H9 (cell line): Measurements from ENCODE around the gene C17orf50. TPM values are rescaled to one million over a fixed set of nuclear protein-coding genes. Genes with fewer than 3 reads are reported as not detected.

Experiments used
- DNase-seq: peaks from one replicate; pipeline ENCODE4 v3.0.0-alpha.2; 2017
- H2AFZ ChIP-seq: one replicate; pipeline ENCODE4 v1.6.1; 2013; ENCODE audit warnings: mild to moderate bottlenecking, low read length, control low read depth, moderate library complexity
- H2AK5ac ChIP-seq: 2 replicates; pipeline ENCODE4 v1.6.1; 2013; ENCODE audit warnings: low read length, control low read depth, mixed read lengths; ENCODE audit not compliant: insufficient read length
- H2BK120ac ChIP-seq: one replicate; pipeline ENCODE4 v1.6.1; 2013; ENCODE audit warnings: low read depth, mild to moderate bottlenecking, low read length, control low read depth, inconsistent platforms; ENCODE audit not compliant: poor library complexity, severe bottlenecking
- H2BK12ac ChIP-seq: 2 replicates; pipeline ENCODE4 v1.6.1; 2013; ENCODE audit warnings: low read length, control low read depth, mixed read lengths, low read depth; ENCODE audit not compliant: insufficient read length
- H2BK15ac ChIP-seq: 2 replicates; pipeline ENCODE4 v1.6.1; 2013; ENCODE audit warnings: low read depth, low read length, control low read depth
- H2BK20ac ChIP-seq: one replicate; pipeline ENCODE4 v1.6.1; 2013; ENCODE audit warnings: low read depth, mild to moderate bottlenecking, low read length, control low read depth, inconsistent platforms; ENCODE audit not compliant: poor library complexity, severe bottlenecking
- H2BK5ac ChIP-seq: 2 replicates; pipeline ENCODE4 v1.6.1; 2013; ENCODE audit warnings: low read length, control low read depth, mixed read lengths; ENCODE audit not compliant: insufficient read length
- H3K14ac ChIP-seq: 2 replicates; pipeline ENCODE4 v1.6.1; 2013; ENCODE audit warnings: low read length, control low read depth; ENCODE audit not compliant: insufficient read depth
- H3K18ac ChIP-seq: 2 replicates; pipeline ENCODE4 v1.6.1; 2013; ENCODE audit warnings: low read depth, mild to moderate bottlenecking, mixed read lengths, low read length, control low read depth; ENCODE audit not compliant: insufficient read length
- H3K23ac ChIP-seq: 2 replicates; pipeline ENCODE4 v1.6.1; 2013; ENCODE audit warnings: low read length, control low read depth, mixed read lengths, low read depth; ENCODE audit not compliant: insufficient read length
- H3K23me2 ChIP-seq: 2 replicates; pipeline ENCODE4 v1.6.1; 2013; ENCODE audit warnings: low read depth, mild to moderate bottlenecking, mixed read lengths, low read length, control low read depth; ENCODE audit not compliant: insufficient read length, poor library complexity, severe bottlenecking
- H3K27ac ChIP-seq: 2 replicates; pipeline ENCODE4 v1.5.1; 2013; ENCODE audit warnings: low read length, control low read depth, mixed read lengths, low read depth; ENCODE audit not compliant: insufficient read length
- H3K27me3 ChIP-seq: 2 replicates; pipeline ENCODE4 v1.6.1; 2013; ENCODE audit warnings: low read length, control low read depth, inconsistent platforms; ENCODE audit not compliant: insufficient read depth
- H3K4ac ChIP-seq: 2 replicates; pipeline ENCODE4 v1.6.1; 2013; ENCODE audit warnings: low read depth, mild to moderate bottlenecking, control low read depth, inconsistent platforms, low read length, moderate library complexity
- H3K4me1 ChIP-seq: 2 replicates; pipeline ENCODE4 v1.6.1; 2013; ENCODE audit warnings: low read length, control low read depth, inconsistent platforms; ENCODE audit not compliant: insufficient read depth
- H3K4me2 ChIP-seq: 2 replicates; pipeline ENCODE4 v1.6.1; 2013; ENCODE audit warnings: low read length, control low read depth, mixed read lengths; ENCODE audit not compliant: insufficient read length, insufficient read depth
- H3K56ac ChIP-seq: 2 replicates; pipeline ENCODE4 v1.6.1; 2013; ENCODE audit warnings: low read depth, mild to moderate bottlenecking, mixed read lengths, low read length, control low read depth; ENCODE audit not compliant: insufficient read length
- H3K79me1 ChIP-seq: 2 replicates; pipeline ENCODE4 v1.6.1; 2013; ENCODE audit warnings: low read depth, mild to moderate bottlenecking, moderate library complexity, low read length, control low read depth, inconsistent platforms; ENCODE audit not compliant: insufficient read depth, poor library complexity, severe bottlenecking
- H3K79me2 ChIP-seq: 2 replicates; pipeline ENCODE4 v1.6.1; 2013; ENCODE audit warnings: low read length, control low read depth, inconsistent platforms; ENCODE audit not compliant: insufficient read depth
- H3K9ac ChIP-seq: 2 replicates; pipeline ENCODE4 v1.6.1; 2013; ENCODE audit warnings: low read length, control low read depth, mixed read lengths; ENCODE audit not compliant: insufficient read length; ENCODE audit errors: extremely low read depth
- H3K9me3 ChIP-seq: one replicate; pipeline ENCODE4 v1.6.1; 2013; ENCODE audit warnings: low read depth, low read length, inconsistent platforms; ENCODE audit not compliant: control insufficient read depth
- H3T11ph ChIP-seq: one replicate; pipeline ENCODE4 v1.6.1; 2013; ENCODE audit warnings: mild to moderate bottlenecking, low read length, control low read depth, inconsistent platforms
- H4K20me1 ChIP-seq: one replicate; pipeline ENCODE4 v1.6.1; 2013; ENCODE audit not compliant: control insufficient read depth, insufficient read length, insufficient read depth
- H4K5ac ChIP-seq: 2 replicates; pipeline ENCODE4 v1.6.1; 2013; ENCODE audit warnings: low read depth, mild to moderate bottlenecking, mixed read lengths, low read length, control low read depth; ENCODE audit not compliant: insufficient read length
- H4K8ac ChIP-seq: replicated peaks from 2 replicates; pipeline ENCODE4 v1.6.1; 2013; ENCODE audit warnings: low read length, control low read depth, mixed read lengths, low read depth; ENCODE audit not compliant: insufficient read length
- H4K91ac ChIP-seq: 2 replicates; pipeline ENCODE4 v1.6.1; 2013; ENCODE audit warnings: low read depth, mild to moderate bottlenecking, moderate library complexity, mixed read lengths, low read length, control low read depth; ENCODE audit not compliant: insufficient read length
- H3K27ac Mint-ChIP-seq, 3 experiments: 2 replicates in 2 of 3; 3 replicates in 1 of 3; pipeline ENCODE4 v1.8.0; 2020 to 2021; ENCODE audit warnings: mixed read lengths in 3 of 3, mild to moderate bottlenecking in 1 of 3, moderate library complexity in 1 of 3
- H3K27me3 Mint-ChIP-seq: 2 replicates; pipeline ENCODE4 v1.8.0; 2021; ENCODE audit warnings: low read depth, mild to moderate bottlenecking, moderate library complexity, mixed read lengths
- H3K36me3 Mint-ChIP-seq, 3 experiments: 2 replicates in 2 of 3; 3 replicates in 1 of 3; pipeline ENCODE4 v1.8.0; 2020 to 2021; ENCODE audit warnings: low read depth in 3 of 3, mixed read lengths in 3 of 3; ENCODE audit not compliant: insufficient read depth in 1 of 3
- H3K4me1 Mint-ChIP-seq, 2 experiments: 2 replicates each; pipeline ENCODE4 v1.8.0; 2020; ENCODE audit warnings: mixed read lengths in 2 of 2
- H3K4me3 Mint-ChIP-seq, 2 experiments: 2 replicates in 1 of 2; 3 replicates in 1 of 2; pipeline ENCODE4 v1.8.0; 2020 to 2021; ENCODE audit warnings: mild to moderate bottlenecking in 2 of 2, mixed read lengths in 2 of 2, moderate library complexity in 1 of 2
- H3K9me3 Mint-ChIP-seq, 2 experiments: 2 replicates in 1 of 2; 3 replicates in 1 of 2; pipeline ENCODE4 v1.8.0; 2020; ENCODE audit warnings: mild to moderate bottlenecking in 2 of 2, mixed read lengths in 2 of 2, moderate library complexity in 1 of 2
- WGBS: extraction: QIAGEN DNeasy Blood & Tissue Kit; methylation state at CpG from one replicate; pipeline ENCODE4 v1.1.7; 2013; ENCODE audit warnings: missing lambda C conversion rate, low lambda C conversion rate, mixed read lengths; ENCODE audit not compliant: insufficient read length; ENCODE audit errors: extremely low coverage; 5-methylcytosine and 5-hydroxymethylcytosine counted together
- total RNA-seq: library from RNA; stranded (reverse); gene quantifications from 2 replicates; pipeline ENCODE4 v1.2.1, GENCODE V29; 2021
- TF ChIP-seq, protein P1 (sequence below): fragments of 200-600 bp; sonication (generic); conservative IDR thresholded peaks from 3 replicates; pipeline ENCODE4 v1.8.0; 2021; ENCODE audit warnings: antibody characterized with exemption, mild to moderate bottlenecking

C17orf50 gene
- total RNA-seq, 1 experiment from 2014 or later: not detected

DNA sequence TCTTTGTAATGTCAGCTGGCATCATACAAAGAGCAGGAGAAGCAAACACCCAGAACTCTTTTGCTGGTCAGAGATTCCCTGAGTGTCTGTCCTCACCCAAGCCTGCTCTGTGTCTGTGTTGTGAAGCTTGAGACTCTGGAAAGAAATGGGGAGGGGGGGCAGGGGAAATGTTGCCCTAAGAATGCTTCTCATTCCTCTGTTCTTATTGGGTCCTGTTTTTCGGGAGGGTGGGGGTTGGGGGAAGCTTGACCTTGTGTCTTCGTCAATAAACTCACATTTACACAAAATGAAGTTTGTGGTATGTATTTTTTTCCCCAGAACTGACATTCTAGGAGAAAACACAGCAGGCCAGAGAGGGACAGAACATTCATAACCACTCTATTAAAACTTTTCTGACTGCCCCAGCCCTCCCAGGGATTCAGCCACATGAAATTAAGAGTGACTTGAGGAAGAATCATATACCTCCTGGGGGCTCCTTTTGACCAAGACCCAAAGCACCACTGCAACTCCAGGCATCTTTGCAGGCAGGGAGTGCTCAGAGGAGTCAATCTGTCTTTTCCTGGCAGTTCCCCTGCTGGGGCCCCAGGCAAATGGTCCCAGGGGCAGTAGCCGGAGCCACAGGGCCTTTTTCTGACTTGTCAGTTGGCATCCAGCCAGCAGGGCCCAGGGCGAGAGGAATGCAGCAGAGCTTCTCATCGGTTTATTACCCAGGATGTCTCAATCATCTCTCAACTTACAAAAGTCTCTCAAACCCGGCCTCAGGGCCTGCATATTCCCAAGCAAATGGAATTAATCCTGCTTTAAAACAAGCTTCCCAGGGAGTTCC, 34.3 kb upstream of the C17orf50 start:
- Histone ChIP-seq H2BK20ac (no peak overlapping the region), H3K56ac (no peak overlapping the region), H2BK15ac (no peak overlapping the region), H3K18ac (no peak overlapping the region), H2BK5ac (no peak overlapping the region), H2BK120ac (no peak overlapping the region), H2AK5ac (no peak overlapping the region), H3K79me2 (no peaks in the 10 kb centered on the region), H4K20me1 (no peaks in the 10 kb centered on the region), H2AFZ (no peak overlapping the region), H3K23me2 (no peaks in the 10 kb centered on the region), H3K4me1 (0 out of 2 replicates have a peak, but pooled peaks cover 3% of the 10 kb centered on the region), H2BK12ac (no peak overlapping the region), H3K14ac (no peak overlapping the region), H3K23ac (no peak overlapping the region), H3K79me1 (no peaks in the 10 kb centered on the region), H3K9ac (no peak overlapping the region), H3K9me3 (no peaks in the 10 kb centered on the region), H4K91ac (no peak overlapping the region), H4K8ac (no peak overlapping the region), H3K27ac (no peak overlapping the region), H3T11ph (no peak overlapping the region), H3K4me2 (no peak overlapping the region), H3K27me3 (no peaks in the 10 kb centered on the region), H4K5ac (no peak overlapping the region), H3K4ac (no peak overlapping the region)
- no peaks in the 10 kb centered on the region for H3K9me3 Mint-ChIP-seq
- peaks cover 33 to 44% of the 10 kb centered on the region in 2 experiments for H3K4me1 Mint-ChIP-seq
- WGBS: no CpG with 5 or more reads among the region's 6 CpGs
- peak overlapping the region in 1 of 3 experiments; percentile 71; a peak in 1 of 7 replicates for H3K27ac Mint-ChIP-seq
- peaks cover 15% of the 10 kb centered on the region for H3K27me3 Mint-ChIP-seq
- H3K4me3 Mint-ChIP-seq: no peak overlapping the region
- TF ChIP-seq, protein P1, sequence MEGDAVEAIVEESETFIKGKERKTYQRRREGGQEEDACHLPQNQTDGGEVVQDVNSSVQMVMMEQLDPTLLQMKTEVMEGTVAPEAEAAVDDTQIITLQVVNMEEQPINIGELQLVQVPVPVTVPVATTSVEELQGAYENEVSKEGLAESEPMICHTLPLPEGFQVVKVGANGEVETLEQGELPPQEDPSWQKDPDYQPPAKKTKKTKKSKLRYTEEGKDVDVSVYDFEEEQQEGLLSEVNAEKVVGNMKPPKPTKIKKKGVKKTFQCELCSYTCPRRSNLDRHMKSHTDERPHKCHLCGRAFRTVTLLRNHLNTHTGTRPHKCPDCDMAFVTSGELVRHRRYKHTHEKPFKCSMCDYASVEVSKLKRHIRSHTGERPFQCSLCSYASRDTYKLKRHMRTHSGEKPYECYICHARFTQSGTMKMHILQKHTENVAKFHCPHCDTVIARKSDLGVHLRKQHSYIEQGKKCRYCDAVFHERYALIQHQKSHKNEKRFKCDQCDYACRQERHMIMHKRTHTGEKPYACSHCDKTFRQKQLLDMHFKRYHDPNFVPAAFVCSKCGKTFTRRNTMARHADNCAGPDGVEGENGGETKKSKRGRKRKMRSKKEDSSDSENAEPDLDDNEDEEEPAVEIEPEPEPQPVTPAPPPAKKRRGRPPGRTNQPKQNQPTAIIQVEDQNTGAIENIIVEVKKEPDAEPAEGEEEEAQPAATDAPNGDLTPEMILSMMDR: no peak
- peaks cover 7 to 29% (median 27%) of the 10 kb centered on the region in 3 experiments; a peak in 6 of 7 replicates for H3K36me3 Mint-ChIP-seq
- peak; percentile 58 for DNase-seq
